Eye (tissue), 1 donor: ENCODE data around the gene ZMYND8.
"Not testable (repeated sequence)": the region's sequence is repeated elsewhere in the genome, so short reads cannot be mapped to it uniquely, and the experiment has no call there.

ENCODE experiments used
- DNase-seq: peaks from one replicate; pipeline ENCODE4 v3.0.0-alpha.2; 2015

ZMYND8 gene

GRCh38 chr20:47370850-47371782 is 14.6 kb upstream of the ZMYND8 start:
- no peak for DNase-seq

- DNase-seq = no peak
Measured at GRCh38 chr20:47370214-47370613, 13.7 kb upstream of the ZMYND8 start.

DNA sequence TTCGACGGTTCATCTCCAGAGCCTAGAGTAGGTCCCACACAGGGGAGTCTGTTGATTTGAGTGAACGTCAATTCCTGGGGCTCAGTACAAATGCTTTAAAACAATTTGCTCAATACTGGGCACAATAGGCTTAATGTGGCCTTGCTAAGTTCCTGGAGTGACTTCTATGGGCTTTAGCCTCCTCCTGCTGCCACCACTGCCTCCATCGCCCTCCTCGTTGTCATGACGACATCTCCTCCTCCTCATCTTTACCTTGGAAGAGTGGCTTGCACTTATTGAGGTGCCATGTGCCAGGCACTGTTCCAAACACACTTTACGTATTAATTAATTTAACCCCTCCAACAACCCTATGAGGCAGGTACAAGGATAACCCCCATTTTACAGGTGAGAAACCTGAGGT is 11.8 kb upstream of the ZMYND8 start:
- DNase-seq = no peak

GRCh38 chr20:47366301-47366700 is 9.8 kb upstream of the ZMYND8 start:
- DNase-seq = not testable (repeated sequence)

DNA sequence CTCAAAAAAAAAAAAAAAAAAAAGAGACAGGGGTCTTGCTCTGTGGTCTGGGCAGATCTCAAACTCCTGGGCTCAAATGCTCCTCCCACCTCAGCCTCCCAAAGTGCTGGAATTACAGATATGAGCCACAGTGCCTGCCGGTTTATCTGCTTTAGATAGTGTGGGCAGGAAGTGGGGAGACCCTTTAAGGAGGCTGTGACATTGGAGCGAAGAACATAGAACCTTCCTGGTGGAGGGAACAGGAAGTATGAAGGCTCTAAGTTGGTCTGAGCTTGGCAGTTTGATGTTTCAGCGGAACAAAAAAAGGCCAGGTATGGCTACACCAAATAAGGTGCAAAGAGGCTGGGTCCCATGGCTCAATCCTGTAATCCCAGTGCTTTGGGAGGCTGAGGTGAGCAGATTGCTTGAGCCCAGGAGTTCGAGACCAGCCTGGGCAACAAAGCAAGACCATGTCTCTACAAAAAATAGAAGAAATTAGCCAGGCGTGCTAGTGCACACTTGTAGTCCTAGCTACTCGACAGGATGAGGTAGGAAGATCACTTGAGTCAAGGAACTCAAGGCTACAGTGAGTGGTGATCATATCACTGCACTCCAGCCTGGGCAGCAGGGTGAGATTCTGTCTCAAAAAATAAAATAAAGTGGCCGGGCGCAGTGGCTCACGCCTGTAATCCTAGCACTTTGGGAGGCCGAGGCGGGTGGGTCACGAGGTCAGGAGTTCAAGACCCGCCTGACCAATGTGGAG is 8.7 kb upstream of the ZMYND8 start:
- no peak for DNase-seq

DNA sequence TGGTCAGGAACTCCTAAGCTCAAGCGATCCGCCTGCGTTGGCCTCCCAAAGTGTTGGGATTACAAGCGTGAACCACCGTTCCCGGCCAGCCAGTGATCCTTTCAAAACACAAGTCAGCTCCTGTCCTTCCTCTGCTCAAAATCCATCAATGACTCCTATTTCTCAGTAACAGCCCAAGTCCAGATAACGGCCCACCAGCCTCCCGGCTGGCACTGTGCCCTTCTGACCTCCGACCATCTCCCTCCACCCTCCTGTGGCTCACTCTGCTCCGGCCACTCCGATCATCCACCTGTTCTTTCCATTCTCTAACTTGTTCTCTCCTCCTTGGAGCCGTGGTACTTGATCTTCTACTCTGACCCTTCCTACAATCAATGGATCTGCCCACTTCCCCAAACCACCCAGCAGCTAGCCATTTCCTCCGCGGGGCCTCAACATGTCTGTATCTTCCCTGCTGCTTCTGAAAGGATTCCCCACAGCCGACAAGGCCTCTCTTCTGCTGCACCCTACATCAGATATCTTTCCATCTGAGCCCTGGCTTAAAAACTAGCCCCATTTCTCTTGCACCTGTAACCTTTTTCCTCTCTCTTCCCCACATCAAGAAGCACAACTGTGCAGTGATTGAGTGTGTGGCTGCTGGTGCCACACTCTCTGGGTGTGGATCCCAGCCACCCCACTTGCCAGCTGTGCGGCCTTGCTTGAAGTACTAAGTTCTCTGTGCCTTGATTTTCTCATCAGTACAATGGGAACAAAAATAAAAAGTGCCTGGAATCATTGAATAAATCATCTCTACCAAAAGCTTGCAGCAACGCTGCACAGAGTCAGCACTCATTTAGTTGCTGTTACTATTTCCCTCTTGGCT is 6.1 kb upstream of the ZMYND8 start:
- DNase-seq = no peak

DNA sequence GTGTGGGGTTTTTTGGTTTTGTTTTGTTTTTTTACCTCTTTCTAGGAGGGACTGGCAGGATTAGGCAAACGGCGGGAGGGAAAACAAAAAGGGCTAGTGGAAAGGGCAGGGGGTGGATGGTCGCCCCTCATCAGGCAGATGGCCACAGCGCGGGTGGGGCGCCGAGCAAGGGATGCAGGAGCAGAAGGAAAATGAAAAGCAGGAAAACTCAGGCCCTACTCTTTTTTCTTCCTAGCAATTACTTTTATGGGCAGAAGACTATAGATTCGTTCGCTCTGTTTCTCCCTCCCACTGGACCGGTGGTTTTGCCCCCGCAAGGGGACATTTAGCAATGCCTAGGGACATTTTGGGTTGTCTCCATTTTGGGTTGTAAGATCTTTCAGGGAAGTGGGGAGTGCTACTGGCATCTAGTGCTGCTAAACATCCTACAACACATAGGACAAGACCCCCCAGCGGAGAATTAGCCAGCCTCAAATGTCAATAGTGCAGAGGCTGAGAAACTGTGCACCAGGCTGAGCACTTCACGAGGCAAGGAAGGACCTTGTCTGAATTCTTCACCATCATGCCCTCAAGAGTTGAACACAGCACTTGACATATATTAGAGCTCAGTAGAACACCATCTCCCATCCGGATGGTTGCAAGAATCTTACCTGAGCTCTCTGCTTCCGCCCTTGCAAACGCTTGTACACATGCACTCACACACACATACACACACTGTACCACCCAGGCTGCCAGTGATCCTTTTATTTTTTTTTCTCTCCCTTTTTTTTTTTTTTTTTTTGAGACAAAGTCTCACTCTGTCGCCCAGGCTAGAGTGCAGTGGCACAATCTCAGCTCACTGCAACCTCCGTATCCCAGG is 4.8 kb upstream of the ZMYND8 start:
- DNase-seq = peak; percentile 48

DNA sequence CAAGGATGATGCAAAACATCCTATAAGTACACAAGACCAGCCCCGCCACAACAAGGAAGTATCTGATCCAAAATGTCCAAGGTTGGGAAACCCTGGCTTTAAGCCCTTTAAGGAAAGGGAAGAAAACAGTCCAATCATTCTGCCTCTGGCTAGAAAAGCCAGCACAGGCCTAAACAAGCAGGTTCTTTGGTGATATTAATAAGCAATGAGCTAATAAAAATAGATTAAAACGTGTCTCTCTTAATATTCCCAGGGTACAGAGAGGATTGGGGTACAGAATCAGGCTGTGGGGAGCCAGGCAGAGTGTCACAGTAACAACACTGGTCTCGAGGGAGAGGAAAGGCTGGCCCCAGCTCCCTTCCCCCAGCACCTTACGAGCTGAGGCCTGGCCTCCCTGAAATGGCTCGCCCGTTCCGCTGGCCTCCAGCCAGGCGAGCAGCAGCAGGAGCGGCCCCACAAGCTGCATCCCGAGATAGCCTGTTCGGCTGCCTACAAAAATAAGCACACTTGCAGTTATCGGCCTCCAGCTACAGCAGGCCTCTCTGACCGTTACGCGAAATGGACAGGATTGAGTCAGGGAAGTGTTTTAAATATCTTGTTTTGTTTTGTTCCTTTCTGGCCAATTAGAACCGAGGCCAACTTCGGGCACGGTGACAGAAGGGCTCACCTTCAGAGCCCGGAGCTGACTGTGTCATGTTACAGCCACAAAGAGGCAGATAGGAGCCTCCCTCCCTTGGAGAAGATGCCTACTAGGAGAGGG is 4.0 kb upstream of the ZMYND8 start:
- peak; percentile 88 for DNase-seq

DNA sequence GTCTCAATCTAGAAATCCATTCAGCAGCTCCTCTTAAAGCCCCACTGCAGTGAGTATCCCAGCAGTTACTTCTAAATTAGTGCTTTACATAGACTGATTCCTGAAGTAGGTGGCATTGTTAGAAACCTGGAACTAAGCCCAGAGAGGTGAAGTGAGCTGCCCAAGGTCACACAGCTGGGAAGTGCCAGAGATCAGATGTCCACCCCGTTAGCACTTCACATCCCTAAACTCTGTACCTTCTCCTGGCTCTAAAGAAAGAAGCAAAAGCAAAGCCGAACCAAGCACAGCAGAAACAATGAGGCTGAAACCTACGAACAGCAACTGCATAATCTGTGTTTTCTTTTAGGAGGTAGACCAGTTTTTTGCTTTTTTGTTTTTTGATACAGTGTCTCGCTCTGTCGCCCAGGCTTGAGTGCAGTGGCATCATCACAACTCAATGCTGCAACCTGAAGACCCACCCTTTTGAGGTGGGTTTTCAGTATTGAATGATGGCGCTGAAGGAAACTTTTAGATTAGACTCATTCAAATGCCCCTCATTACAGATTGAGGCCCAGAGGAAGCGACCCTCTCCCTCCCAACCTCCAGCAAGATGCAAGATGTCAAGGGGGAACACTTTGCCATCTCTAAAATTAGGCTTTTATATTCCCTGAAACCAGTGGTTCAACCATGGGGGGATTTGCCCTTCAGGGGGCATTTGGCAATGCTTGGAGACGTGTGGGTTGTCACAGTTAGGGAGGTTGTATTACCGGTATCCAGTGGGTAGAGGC is 3.2 kb upstream of the ZMYND8 start:
- DNase-seq = no peak

GRCh38 chr20:47358672-47359529 is 2.4 kb upstream of the ZMYND8 start:
- DNase-seq = peak; percentile 88

DNA sequence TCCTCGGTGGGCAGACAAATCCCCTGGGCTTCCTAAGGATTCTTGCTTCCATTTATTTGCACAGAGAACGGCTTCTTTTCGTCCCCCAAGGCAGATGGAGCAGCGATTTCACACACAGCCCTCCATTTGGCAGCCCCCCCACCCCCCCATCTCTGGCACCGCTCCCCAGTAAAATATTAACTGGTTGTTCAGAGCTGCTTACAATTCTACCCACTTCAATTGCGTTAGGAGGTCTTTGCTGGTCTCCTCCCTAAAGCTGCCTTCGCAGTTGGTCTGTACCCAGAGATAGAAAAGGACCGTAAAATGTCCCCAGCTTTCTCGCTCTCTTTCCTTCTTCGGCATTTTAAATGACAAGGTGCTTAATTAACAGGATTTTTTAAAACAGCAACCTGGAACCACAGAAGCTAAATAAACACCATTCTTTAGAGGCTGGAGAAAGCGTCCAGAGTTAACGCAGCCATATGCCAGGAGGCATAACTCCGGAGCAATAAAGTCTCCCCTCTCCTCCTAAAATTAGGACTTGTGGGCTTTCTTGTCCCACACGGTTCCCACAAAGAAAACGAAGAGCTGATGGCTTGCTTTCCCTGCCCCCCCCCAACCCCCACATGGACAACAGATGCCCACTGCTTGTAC is 1.7 kb upstream of the ZMYND8 start:
- DNase-seq = peak; percentile 69

DNA sequence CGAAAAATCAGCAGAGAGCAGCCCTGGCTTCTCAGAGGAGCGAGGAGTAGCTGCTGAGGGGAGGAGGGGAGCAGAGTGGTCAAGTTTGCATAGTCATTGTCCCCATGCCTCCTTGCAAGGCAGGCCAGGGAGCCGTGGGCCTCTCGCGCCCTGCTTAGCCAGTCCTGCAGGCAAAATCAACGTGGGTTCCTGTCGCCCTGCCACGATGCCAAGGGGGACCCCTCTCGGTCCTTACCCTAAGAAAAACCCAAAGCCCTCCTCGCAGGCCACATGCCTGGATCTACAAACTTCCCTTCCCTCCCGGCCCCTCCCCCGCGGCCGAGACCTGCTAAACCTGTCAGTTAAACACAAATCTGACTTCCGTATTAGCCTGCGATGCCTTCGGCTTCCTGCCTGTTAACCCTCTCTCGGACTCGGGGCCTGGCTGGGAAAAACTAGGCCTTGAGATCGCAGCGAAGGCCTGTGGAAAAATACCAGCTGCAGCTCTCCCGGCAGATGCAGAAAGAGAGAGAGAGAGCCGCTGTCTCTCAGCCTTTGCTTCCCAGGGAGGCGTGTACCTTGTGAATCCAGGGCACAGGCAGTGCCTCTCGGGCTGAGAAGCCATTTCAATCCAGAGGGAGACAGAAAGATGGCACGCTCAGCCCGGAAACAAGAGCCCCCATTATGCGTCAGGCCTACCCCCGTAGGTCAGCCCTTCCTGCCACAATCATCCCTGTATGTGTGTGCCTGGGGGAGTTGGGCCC is 968 bp upstream of the ZMYND8 start:
- DNase-seq = peak; percentile 95

GRCh38 chr20:47356220-47356525 is 326 bp downstream of the ZMYND8 start:
- no peak for DNase-seq

DNA sequence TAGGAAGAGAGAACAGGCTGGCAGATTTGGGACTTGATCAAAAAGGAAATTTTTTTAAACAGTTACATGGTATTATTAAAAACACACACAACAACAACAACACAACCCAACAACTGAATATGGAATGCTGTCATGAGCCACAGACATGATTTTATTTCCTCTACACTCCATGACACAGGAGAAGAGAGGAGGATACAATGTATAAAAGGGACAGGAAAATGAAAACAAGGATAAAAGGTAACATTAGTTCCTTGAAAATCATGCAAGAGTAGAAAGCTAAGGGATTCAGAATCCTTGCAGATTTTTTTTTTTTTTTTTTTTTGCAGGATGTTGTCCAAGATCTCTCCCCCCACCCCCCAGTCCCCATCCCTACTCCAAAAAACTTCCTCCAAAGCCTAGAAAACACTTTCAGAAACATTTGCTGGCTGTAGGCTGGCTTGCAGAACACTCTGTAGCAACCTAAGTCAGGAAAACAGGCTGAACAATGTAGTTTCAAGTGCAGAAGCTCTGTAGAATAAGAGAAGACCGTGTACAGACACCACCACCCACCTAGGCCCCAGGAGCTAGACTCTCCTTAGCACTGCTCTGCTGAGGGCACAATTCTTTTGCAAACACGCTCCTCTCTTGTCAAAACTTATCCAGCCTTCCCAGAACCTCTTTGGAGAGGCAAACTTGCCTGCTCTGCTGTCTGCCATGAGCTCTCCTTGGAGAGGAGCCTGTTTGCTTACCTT is 845 bp downstream of the ZMYND8 start:
- DNase-seq = peak; percentile 69

GRCh38 chr20:47354714-47355488 is 1.6 kb downstream of the ZMYND8 start:
- DNase-seq = peak; percentile 46

GRCh38 chr20:47354464-47354713 is 2.1 kb downstream of the ZMYND8 start:
- DNase-seq = peak; percentile 38
